NK-92 (cell line): ENCODE measurements around the gene BMPR1A.
"Not testable (repeated sequence)": the region's sequence is repeated elsewhere in the genome, so short reads cannot be mapped to it uniquely, and the experiment has no call there.

Source experiments
- DNase-seq: peaks from one replicate; lab custom pipeline; 2025; ENCODE audit not compliant: unreplicated experiment; lab: John Stamatoyannopoulos, UW

The BMPR1A gene

GRCh38 chr10:86871563-86872183, 115.3 kb downstream of the BMPR1A start:
- no peak for DNase-seq

GRCh38 chr10:86872757-86873156, 116.3 kb downstream of the BMPR1A start:
- DNase-seq: no peak

GRCh38 chr10:86876748-86877147, 120.3 kb downstream of the BMPR1A start:
- DNase-seq: no peak

- DNase-seq: no peak
These were observed 122.7 kb downstream of the BMPR1A start for GRCh38 chr10:86878983-86879713.

GRCh38 chr10:86880971-86881370, 124.6 kb downstream of the BMPR1A start:
- no peak for DNase-seq

- no peak for DNase-seq
These were observed 132.4 kb downstream of the BMPR1A start for GRCh38 chr10:86888585-86889381.

GRCh38 chr10:86889997-86890396, 133.6 kb downstream of the BMPR1A start:
- DNase-seq: no peak

GRCh38 chr10:86898511-86898910, 142.1 kb downstream of the BMPR1A start:
- DNase-seq: no peak

GRCh38 chr10:86899132-86899531, 142.7 kb downstream of the BMPR1A start:
- DNase-seq: no peak

GRCh38 chr10:86899670-86900276, 143.4 kb downstream of the BMPR1A start:
- no peak for DNase-seq

- no peak for DNase-seq
These were observed 144.5 kb downstream of the BMPR1A start for GRCh38 chr10:86900955-86901354.

GRCh38 chr10:86904600-86904999, 148.2 kb downstream of the BMPR1A start:
- no peak for DNase-seq

- no peak for DNase-seq
These were observed 149.0 kb downstream of the BMPR1A start for GRCh38 chr10:86905429-86905828.

- no peak for DNase-seq
These were observed 158.3 kb downstream of the BMPR1A start for GRCh38 chr10:86914734-86915133.

- no peak for DNase-seq
These were observed 161.6 kb downstream of the BMPR1A start for GRCh38 chr10:86918022-86918471.

GRCh38 chr10:86922553-86922961, 166.1 kb downstream of the BMPR1A start:
- no peak for DNase-seq

- DNase-seq: no peak
These were observed 173.3 kb downstream of the BMPR1A start for GRCh38 chr10:86929468-86930380.

GRCh38 chr10:86931872-86932271, 175.5 kb downstream of the BMPR1A start:
- no peak for DNase-seq

GRCh38 chr10:86932674-86933073, 176.3 kb downstream of the BMPR1A start:
- no peak for DNase-seq

- DNase-seq: not testable (repeated sequence)
These were observed 177.8 kb downstream of the BMPR1A start for GRCh38 chr10:86934162-86934711.
